HL-60 (cell line): ENCODE measurements around the gene WARS2.

Experiments
- DNase-seq, 2 experiments: peaks; one replicate each; pipeline ENCODE4 v3.0.0-alpha.2; 2010 to 2020; ENCODE audit warnings: low read depth in 1 of 2, low spot score in 1 of 2
- H3K27ac ChIP-seq: fragments of 250-450 bp; sonication (Bioruptor Pico); replicated peaks from 2 replicates; pipeline ENCODE4 v1.5.1; 2020; ENCODE audit warnings: mild to moderate bottlenecking, moderate library complexity
- H3K27me3 ChIP-seq: fragments of 250-450 bp; sonication (Bioruptor Pico); 2 replicates; pipeline ENCODE4 v1.5.1; 2021; ENCODE audit warnings: mild to moderate bottlenecking, moderate library complexity; ENCODE audit not compliant: insufficient read depth, poor library complexity, severe bottlenecking
- H3K4me3 ChIP-seq: replicated peaks from 2 replicates; pipeline ENCODE4 v1.5.1; 2011; ENCODE audit warnings: mild to moderate bottlenecking, control low read depth, low read length; ENCODE audit not compliant: insufficient read depth
- CTCF ChIP-seq: IDR thresholded peaks from one replicate; pipeline ENCODE4 v1.5.1; 2011; ENCODE audit warnings: low read length, control low read depth, inconsistent platforms; ENCODE audit not compliant: insufficient read depth
- GABPA ChIP-seq: IDR thresholded peaks from 2 replicates; pipeline ENCODE4 v1.6.1; 2012; ENCODE audit warnings: low read depth
- POLR2AphosphoS5 ChIP-seq: IDR thresholded peaks from 2 replicates; pipeline ENCODE4 v1.6.1; 2012; ENCODE audit warnings: low read depth
- SPI1 ChIP-seq: IDR thresholded peaks from 2 replicates; pipeline ENCODE4 v1.6.1; 2012; ENCODE audit warnings: low read depth, mild to moderate bottlenecking, borderline replicate concordance
- TF ChIP-seq, protein P1 (sequence below): IDR thresholded peaks from 2 replicates; pipeline ENCODE4 v1.6.1; 2012; ENCODE audit warnings: low read depth; ENCODE audit not compliant: insufficient replicate concordance

The WARS2 gene

GRCh38 chr1:119115311-119115710 lies 25.1 kb downstream of the WARS2 start:
- no peak for DNase-seq
- TF ChIP-seq SPI1: no peak
- TF ChIP-seq GABPA: no peak
- no peak for TF ChIP-seq POLR2AphosphoS5
- TF ChIP-seq CTCF: no peak
- TF ChIP-seq, protein P1, sequence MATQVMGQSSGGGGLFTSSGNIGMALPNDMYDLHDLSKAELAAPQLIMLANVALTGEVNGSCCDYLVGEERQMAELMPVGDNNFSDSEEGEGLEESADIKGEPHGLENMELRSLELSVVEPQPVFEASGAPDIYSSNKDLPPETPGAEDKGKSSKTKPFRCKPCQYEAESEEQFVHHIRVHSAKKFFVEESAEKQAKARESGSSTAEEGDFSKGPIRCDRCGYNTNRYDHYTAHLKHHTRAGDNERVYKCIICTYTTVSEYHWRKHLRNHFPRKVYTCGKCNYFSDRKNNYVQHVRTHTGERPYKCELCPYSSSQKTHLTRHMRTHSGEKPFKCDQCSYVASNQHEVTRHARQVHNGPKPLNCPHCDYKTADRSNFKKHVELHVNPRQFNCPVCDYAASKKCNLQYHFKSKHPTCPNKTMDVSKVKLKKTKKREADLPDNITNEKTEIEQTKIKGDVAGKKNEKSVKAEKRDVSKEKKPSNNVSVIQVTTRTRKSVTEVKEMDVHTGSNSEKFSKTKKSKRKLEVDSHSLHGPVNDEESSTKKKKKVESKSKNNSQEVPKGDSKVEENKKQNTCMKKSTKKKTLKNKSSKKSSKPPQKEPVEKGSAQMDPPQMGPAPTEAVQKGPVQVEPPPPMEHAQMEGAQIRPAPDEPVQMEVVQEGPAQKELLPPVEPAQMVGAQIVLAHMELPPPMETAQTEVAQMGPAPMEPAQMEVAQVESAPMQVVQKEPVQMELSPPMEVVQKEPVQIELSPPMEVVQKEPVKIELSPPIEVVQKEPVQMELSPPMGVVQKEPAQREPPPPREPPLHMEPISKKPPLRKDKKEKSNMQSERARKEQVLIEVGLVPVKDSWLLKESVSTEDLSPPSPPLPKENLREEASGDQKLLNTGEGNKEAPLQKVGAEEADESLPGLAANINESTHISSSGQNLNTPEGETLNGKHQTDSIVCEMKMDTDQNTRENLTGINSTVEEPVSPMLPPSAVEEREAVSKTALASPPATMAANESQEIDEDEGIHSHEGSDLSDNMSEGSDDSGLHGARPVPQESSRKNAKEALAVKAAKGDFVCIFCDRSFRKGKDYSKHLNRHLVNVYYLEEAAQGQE: no peak
- Histone ChIP-seq H3K27me3 (no peaks in the 10 kb centered on the region), H3K27ac (no peak overlapping the region), H3K4me3 (no peak overlapping the region)

- no peak for DNase-seq
- Histone ChIP-seq H3K27me3 (no peaks in the 10 kb centered on the region), H3K4me3 (no peak overlapping the region), H3K27ac (no peak overlapping the region)
- no peak for TF ChIP-seq CTCF
- no peak for TF ChIP-seq POLR2AphosphoS5
- TF ChIP-seq, protein P1: no peak
- TF ChIP-seq GABPA: no peak
- TF ChIP-seq SPI1: no peak
These were observed 25.7 kb downstream of the WARS2 start for GRCh38 chr1:119114786-119115185.

GRCh38 chr1:119112791-119113190 lies 27.7 kb downstream of the WARS2 start:
- H3K4me3 ChIP-seq: no peak overlapping the region
- H3K27ac ChIP-seq: no peak overlapping the region
- DNase-seq: no peak
- TF ChIP-seq, protein P1: no peak
- TF ChIP-seq POLR2AphosphoS5 (no peak), CTCF (no peak), SPI1 (no peak), GABPA (no peak)
- H3K27me3 ChIP-seq: no peaks in the 10 kb centered on the region
